GM18498 (cell line): ENCODE measurements around the gene RAC2.
A peak's percentile ranks its signal among the peaks of the same experiment; 100 is the strongest.

Experiments
- ATAC-seq: cut with Tn5 transposase; IDR thresholded peaks from one replicate; pipeline ENCODE4 v1.9.1; 2021; ENCODE audit warnings: mild to moderate bottlenecking, moderate library complexity; ENCODE audit not compliant: unreplicated experiment

RAC2 gene

GRCh38 chr22:37276776-37277175 lies 32.7 kb upstream of the RAC2 start:
- ATAC-seq, result no peak

GRCh38 chr22:37275622-37276021 lies 31.6 kb upstream of the RAC2 start:
- ATAC-seq, result no peak

GRCh38 chr22:37275134-37275533 lies 31.1 kb upstream of the RAC2 start:
- ATAC-seq, result no peak

GRCh38 chr22:37274380-37274862 lies 30.4 kb upstream of the RAC2 start:
- ATAC-seq, result peak; percentile 54

- ATAC-seq, result no peak
These were observed 29.8 kb upstream of the RAC2 start for GRCh38 chr22:37273846-37274225.

- no peak for ATAC-seq
These were observed 29.2 kb upstream of the RAC2 start for GRCh38 chr22:37273126-37273845.

GRCh38 chr22:37270928-37271650 lies 27.0 kb upstream of the RAC2 start:
- ATAC-seq, result no peak

GRCh38 chr22:37269936-37270678 lies 26.0 kb upstream of the RAC2 start:
- ATAC-seq, result no peak

GRCh38 chr22:37267661-37268413 lies 23.8 kb upstream of the RAC2 start:
- no peak for ATAC-seq

GRCh38 chr22:37267135-37267587 lies 23.1 kb upstream of the RAC2 start:
- peak; percentile 88 for ATAC-seq

GRCh38 chr22:37266581-37267134 lies 22.6 kb upstream of the RAC2 start:
- no peak for ATAC-seq

- ATAC-seq, result no peak
These were observed 20.2 kb upstream of the RAC2 start for GRCh38 chr22:37263966-37264887.

GRCh38 chr22:37262346-37262745 lies 18.3 kb upstream of the RAC2 start:
- ATAC-seq, result no peak

- ATAC-seq, result no peak
These were observed 16.9 kb upstream of the RAC2 start for GRCh38 chr22:37260901-37261336.

GRCh38 chr22:37260155-37260795 lies 16.2 kb upstream of the RAC2 start:
- no peak for ATAC-seq

GRCh38 chr22:37259540-37260029 lies 15.5 kb upstream of the RAC2 start:
- ATAC-seq, result no peak

GRCh38 chr22:37258753-37259401 lies 14.8 kb upstream of the RAC2 start:
- no peak for ATAC-seq
